ENCODE data around the gene WTAP.

The WTAP gene

GRCh38 chr6:159726918-159727716, at the start of gene WTAP:
TSS of gene WTAP (plus strand) at chr6:159727506. CDS start at chr6:159736266, 8,760 bp downstream.
- peaks cover 15% of the 10 kb centered on the region for H3K4me1 ChIP-seq (ENCODE audit: control insufficient read depth, insufficient read depth, low read length)
- peak within 1 kb of the TSS; percentile 96 for H3K9ac ChIP-seq (ENCODE audit: low read length)
- no peaks in the 10 kb centered on the region for H3K27me3 ChIP-seq (ENCODE audit: control insufficient read depth, insufficient read depth, low read length)
- H3K36me3 ChIP-seq (ENCODE audit: control insufficient read depth, insufficient read depth, low read length) = peaks cover 2% of the 10 kb centered on the region
- H3K27ac ChIP-seq (ENCODE audit: low read depth, low read length) = peak within 1 kb of the TSS; percentile 100
- peak within 1 kb of the TSS; percentile 92 for H3K4me3 ChIP-seq (ENCODE audit: low read length)

- no peak overlapping the region for H3K27ac ChIP-seq (ENCODE audit: low read depth, low read length)
- no peaks in the 10 kb centered on the region for H3K27me3 ChIP-seq (ENCODE audit: control insufficient read depth, insufficient read depth, low read length)
- no peak overlapping the region for H3K9ac ChIP-seq (ENCODE audit: low read length)
- no peaks in the 10 kb centered on the region for H3K4me1 ChIP-seq (ENCODE audit: control insufficient read depth, insufficient read depth, low read length)
- no peak overlapping the region for H3K4me3 ChIP-seq (ENCODE audit: low read length)
- H3K36me3 ChIP-seq (ENCODE audit: control insufficient read depth, insufficient read depth, low read length) = peaks cover 6% of the 10 kb centered on the region
Measured at GRCh38 chr6:159677506-159678165, 49.7 kb upstream of the WTAP start.

GRCh38 chr6:159678574-159678973, 48.7 kb upstream of the WTAP start:
- H3K4me1 ChIP-seq (ENCODE audit: control insufficient read depth, insufficient read depth, low read length) = no peaks in the 10 kb centered on the region
- no peak overlapping the region for H3K4me3 ChIP-seq (ENCODE audit: low read length)
- H3K27me3 ChIP-seq (ENCODE audit: control insufficient read depth, insufficient read depth, low read length) = no peaks in the 10 kb centered on the region
- no peak overlapping the region for H3K9ac ChIP-seq (ENCODE audit: low read length)
- no peak overlapping the region for H3K27ac ChIP-seq (ENCODE audit: low read depth, low read length)
- H3K36me3 ChIP-seq (ENCODE audit: control insufficient read depth, insufficient read depth, low read length) = peaks cover 9% of the 10 kb centered on the region

GRCh38 chr6:159679091-159680077, 47.9 kb upstream of the WTAP start:
- Histone ChIP-seq H3K9ac (ENCODE audit: low read length) (no peak overlapping the region), H3K4me1 (ENCODE audit: control insufficient read depth, insufficient read depth, low read length) (no peaks in the 10 kb centered on the region), H3K27ac (ENCODE audit: low read depth, low read length) (no peak overlapping the region), H3K4me3 (ENCODE audit: low read length) (no peak overlapping the region), H3K27me3 (ENCODE audit: control insufficient read depth, insufficient read depth, low read length) (no peaks in the 10 kb centered on the region), H3K36me3 (ENCODE audit: control insufficient read depth, insufficient read depth, low read length) (peaks cover 16% of the 10 kb centered on the region)

GRCh38 chr6:159680104-159680503, 47.2 kb upstream of the WTAP start:
- H3K4me3 ChIP-seq (ENCODE audit: low read length) = no peak overlapping the region
- no peak overlapping the region for H3K27ac ChIP-seq (ENCODE audit: low read depth, low read length)
- H3K36me3 ChIP-seq (ENCODE audit: control insufficient read depth, insufficient read depth, low read length) = peaks cover 20% of the 10 kb centered on the region
- no peaks in the 10 kb centered on the region for H3K27me3 ChIP-seq (ENCODE audit: control insufficient read depth, insufficient read depth, low read length)
- H3K9ac ChIP-seq (ENCODE audit: low read length) = no peak overlapping the region
- no peaks in the 10 kb centered on the region for H3K4me1 ChIP-seq (ENCODE audit: control insufficient read depth, insufficient read depth, low read length)

GRCh38 chr6:159681191-159681880, 46.0 kb upstream of the WTAP start:
- H3K27ac ChIP-seq (ENCODE audit: low read depth, low read length) = no peak overlapping the region
- H3K9ac ChIP-seq (ENCODE audit: low read length) = no peak overlapping the region
- peaks cover 20% of the 10 kb centered on the region for H3K36me3 ChIP-seq (ENCODE audit: control insufficient read depth, insufficient read depth, low read length)
- H3K4me3 ChIP-seq (ENCODE audit: low read length) = no peak overlapping the region
- no peaks in the 10 kb centered on the region for H3K4me1 ChIP-seq (ENCODE audit: control insufficient read depth, insufficient read depth, low read length)
- no peaks in the 10 kb centered on the region for H3K27me3 ChIP-seq (ENCODE audit: control insufficient read depth, insufficient read depth, low read length)

- Histone ChIP-seq H3K9ac (ENCODE audit: low read length) (no peak overlapping the region), H3K4me1 (ENCODE audit: control insufficient read depth, insufficient read depth, low read length) (no peaks in the 10 kb centered on the region), H3K4me3 (ENCODE audit: low read length) (no peak overlapping the region), H3K27ac (ENCODE audit: low read depth, low read length) (no peak overlapping the region), H3K36me3 (ENCODE audit: control insufficient read depth, insufficient read depth, low read length) (peaks cover 22% of the 10 kb centered on the region), H3K27me3 (ENCODE audit: control insufficient read depth, insufficient read depth, low read length) (no peaks in the 10 kb centered on the region)
Measured at GRCh38 chr6:159682295-159682694, 45.0 kb upstream of the WTAP start.

GRCh38 chr6:159682810-159683209, 44.5 kb upstream of the WTAP start:
- Histone ChIP-seq H3K4me3 (ENCODE audit: low read length) (no peak overlapping the region), H3K36me3 (ENCODE audit: control insufficient read depth, insufficient read depth, low read length) (peaks cover 22% of the 10 kb centered on the region), H3K9ac (ENCODE audit: low read length) (no peak overlapping the region), H3K27me3 (ENCODE audit: control insufficient read depth, insufficient read depth, low read length) (no peaks in the 10 kb centered on the region), H3K27ac (ENCODE audit: low read depth, low read length) (no peak overlapping the region), H3K4me1 (ENCODE audit: control insufficient read depth, insufficient read depth, low read length) (no peaks in the 10 kb centered on the region)

- H3K36me3 ChIP-seq (ENCODE audit: control insufficient read depth, insufficient read depth, low read length) = peaks cover 22% of the 10 kb centered on the region
Measured at GRCh38 chr6:159684013-159684304, 43.3 kb upstream of the WTAP start.

GRCh38 chr6:159686040-159686439, 41.3 kb upstream of the WTAP start:
- Histone ChIP-seq H3K9ac (ENCODE audit: low read length) (no peak overlapping the region), H3K36me3 (ENCODE audit: control insufficient read depth, insufficient read depth, low read length) (peaks cover 24% of the 10 kb centered on the region), H3K4me3 (ENCODE audit: low read length) (no peak overlapping the region), H3K4me1 (ENCODE audit: control insufficient read depth, insufficient read depth, low read length) (no peaks in the 10 kb centered on the region), H3K27me3 (ENCODE audit: control insufficient read depth, insufficient read depth, low read length) (no peaks in the 10 kb centered on the region), H3K27ac (ENCODE audit: low read depth, low read length) (no peak overlapping the region)

More at GRCh38 chr6:159684013-159684304, 43.3 kb upstream of the WTAP start:
- Histone ChIP-seq H3K27me3 (ENCODE audit: control insufficient read depth, insufficient read depth, low read length) (no peaks in the 10 kb centered on the region), H3K4me1 (ENCODE audit: control insufficient read depth, insufficient read depth, low read length) (no peaks in the 10 kb centered on the region), H3K27ac (ENCODE audit: low read depth, low read length) (no peak overlapping the region), H3K4me3 (ENCODE audit: low read length) (no peak overlapping the region), H3K9ac (ENCODE audit: low read length) (no peak overlapping the region)

- Histone ChIP-seq H3K4me3 (ENCODE audit: low read length) (no peak overlapping the region), H3K27me3 (ENCODE audit: control insufficient read depth, insufficient read depth, low read length) (no peaks in the 10 kb centered on the region), H3K36me3 (ENCODE audit: control insufficient read depth, insufficient read depth, low read length) (peaks cover 24% of the 10 kb centered on the region), H3K9ac (ENCODE audit: low read length) (no peak overlapping the region), H3K27ac (ENCODE audit: low read depth, low read length) (no peak overlapping the region), H3K4me1 (ENCODE audit: control insufficient read depth, insufficient read depth, low read length) (peaks cover 2% of the 10 kb centered on the region)
Measured at GRCh38 chr6:159686703-159687102, 40.6 kb upstream of the WTAP start.

- no peaks in the 10 kb centered on the region for H3K27me3 ChIP-seq (ENCODE audit: control insufficient read depth, insufficient read depth, low read length)
- H3K9ac ChIP-seq (ENCODE audit: low read length) = no peak overlapping the region
- no peak overlapping the region for H3K4me3 ChIP-seq (ENCODE audit: low read length)
- peaks cover 7% of the 10 kb centered on the region for H3K4me1 ChIP-seq (ENCODE audit: control insufficient read depth, insufficient read depth, low read length)
- peaks cover 24% of the 10 kb centered on the region for H3K36me3 ChIP-seq (ENCODE audit: control insufficient read depth, insufficient read depth, low read length)
- H3K27ac ChIP-seq (ENCODE audit: low read depth, low read length) = no peak overlapping the region
Measured at GRCh38 chr6:159687341-159687740, 40.0 kb upstream of the WTAP start.
